A673 (cell line): Measurements from ENCODE around the gene FRMPD1.

Experiments
- CTCF ChIP-seq: fragments of 300-800, 200-600 bp; sonication (generic); conservative IDR thresholded peaks from 2 replicates; pipeline ENCODE4 v1.5.1; 2017; ENCODE audit warnings: low read depth, mild to moderate bottlenecking, antibody characterized with exemption, low read length, moderate library complexity, mixed read lengths
- EZH2 ChIP-seq: fragments of 200-600 bp; sonication (generic); IDR thresholded peaks from 2 replicates; pipeline ENCODE4 v1.6.1; 2017; ENCODE audit warnings: borderline replicate concordance, low read depth, mild to moderate bottlenecking, mixed read lengths, antibody characterized with exemption, low read length; ENCODE audit not compliant: poor library complexity, severe bottlenecking

GRCh38 chr9:37682951-37683350 is 32.2 kb downstream of the FRMPD1 start:
- no peak for TF ChIP-seq CTCF
- no peak for TF ChIP-seq EZH2
